GM12878 (cell line): ENCODE results near the gene CCDC80.

Experiments
- CHD2 ChIP-seq: IDR thresholded peaks from 2 replicates; pipeline ENCODE4 v1.6.1; 2011; ENCODE audit warnings: low read depth, low read length, improper control_type of control experiment, borderline replicate concordance
- EP300 ChIP-seq, 2 experiments: fragments of 150-350 bp in 1 of 2; IDR thresholded peaks; 2 replicates each; pipeline ENCODE4 v1.6.1; 2011 to 2012; ENCODE audit warnings: low read depth in 2 of 2, low read length in 2 of 2, borderline replicate concordance in 1 of 2, improper control_type of control experiment in 1 of 2, inconsistent platforms in 1 of 2; ENCODE audit not compliant: control insufficient read depth in 1 of 2
- NFYA ChIP-seq: IDR thresholded peaks from 2 replicates; pipeline ENCODE4 v1.6.1; 2011; ENCODE audit warnings: low read depth, mild to moderate bottlenecking, low read length, improper control_type of control experiment, borderline replicate concordance
- RAD21 ChIP-seq: IDR thresholded peaks from 2 replicates; pipeline ENCODE4 v1.6.1; 2011; ENCODE audit warnings: mild to moderate bottlenecking, low read depth, low read length, moderate library complexity; ENCODE audit not compliant: insufficient read depth
- ZNF274 ChIP-seq: IDR thresholded peaks from one replicate; pipeline ENCODE4 v1.8.0; 2011; ENCODE audit not compliant: insufficient read length, insufficient read depth
- TF ChIP-seq, protein P1 (sequence below), 3 experiments: IDR thresholded peaks in 2 of 3; conservative IDR thresholded peaks in 1 of 3; 2 replicates each; pipeline ENCODE4 v1.5.1; 2011; ENCODE audit warnings: low read depth in 3 of 3, low read length in 3 of 3, mild to moderate bottlenecking in 3 of 3, control low read depth in 2 of 3, moderate library complexity in 2 of 3, inconsistent platforms in 1 of 3, mixed read lengths in 1 of 3; ENCODE audit not compliant: control insufficient read depth in 2 of 3, insufficient read depth in 1 of 3; ENCODE audit errors: extremely low read depth in 1 of 3

DNA sequence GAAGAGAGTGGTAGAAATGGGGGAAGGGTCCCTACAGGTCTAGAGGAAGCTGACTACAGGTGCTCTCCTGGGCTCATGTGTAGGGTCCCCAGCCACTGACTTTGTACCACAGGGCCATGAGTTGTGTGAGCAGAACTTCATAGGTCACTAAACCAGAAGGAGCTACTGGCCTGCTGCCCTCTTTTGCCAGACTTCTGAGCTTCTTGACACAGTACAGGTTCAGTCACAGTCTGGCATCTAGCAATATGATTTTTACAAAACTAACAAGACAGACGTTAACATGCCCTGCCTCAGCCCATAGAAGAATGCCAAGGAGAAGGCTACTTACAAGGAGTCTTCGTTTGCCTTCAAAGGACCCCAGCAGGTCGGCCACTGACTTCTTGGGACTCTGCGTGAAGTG lies 3.2 kb downstream of the CCDC80 start:
- TF ChIP-seq RAD21 = no peak
- TF ChIP-seq, protein P1, sequence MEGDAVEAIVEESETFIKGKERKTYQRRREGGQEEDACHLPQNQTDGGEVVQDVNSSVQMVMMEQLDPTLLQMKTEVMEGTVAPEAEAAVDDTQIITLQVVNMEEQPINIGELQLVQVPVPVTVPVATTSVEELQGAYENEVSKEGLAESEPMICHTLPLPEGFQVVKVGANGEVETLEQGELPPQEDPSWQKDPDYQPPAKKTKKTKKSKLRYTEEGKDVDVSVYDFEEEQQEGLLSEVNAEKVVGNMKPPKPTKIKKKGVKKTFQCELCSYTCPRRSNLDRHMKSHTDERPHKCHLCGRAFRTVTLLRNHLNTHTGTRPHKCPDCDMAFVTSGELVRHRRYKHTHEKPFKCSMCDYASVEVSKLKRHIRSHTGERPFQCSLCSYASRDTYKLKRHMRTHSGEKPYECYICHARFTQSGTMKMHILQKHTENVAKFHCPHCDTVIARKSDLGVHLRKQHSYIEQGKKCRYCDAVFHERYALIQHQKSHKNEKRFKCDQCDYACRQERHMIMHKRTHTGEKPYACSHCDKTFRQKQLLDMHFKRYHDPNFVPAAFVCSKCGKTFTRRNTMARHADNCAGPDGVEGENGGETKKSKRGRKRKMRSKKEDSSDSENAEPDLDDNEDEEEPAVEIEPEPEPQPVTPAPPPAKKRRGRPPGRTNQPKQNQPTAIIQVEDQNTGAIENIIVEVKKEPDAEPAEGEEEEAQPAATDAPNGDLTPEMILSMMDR (IDR thresholded peaks at IDR 0.05 in 2 of 3, conservative IDR thresholded peaks at IDR 0.05 in 1 of 3; ENCODE audit: control insufficient read depth in 2 of 3, extremely low read depth in 1 of 3, insufficient read depth in 1 of 3, low read depth in 3 of 3, low read length in 3 of 3) = no peak
- TF ChIP-seq CHD2 = no peak
- no peak for TF ChIP-seq EP300 (IDR thresholded peaks at IDR 0.05; ENCODE audit: borderline replicate concordance in 1 of 2, control insufficient read depth in 1 of 2, low read depth in 2 of 2, low read length in 2 of 2)
- no peak for TF ChIP-seq ZNF274
- no peak for TF ChIP-seq NFYA
